Colonic mucosa (tissue), 4 donors: Measurements from ENCODE around the gene PLOD3. TPM values are rescaled to one million over a fixed set of nuclear protein-coding genes. Genes with fewer than 3 reads are reported as not detected.

Experiments used
- DNase-seq: peaks from one replicate; pipeline ENCODE4 v3.0.0-alpha.2; 2020
- H3K27ac ChIP-seq: fragments of 200-600 bp; one replicate; pipeline ENCODE4 v1.8.0; 2021
- H3K27me3 ChIP-seq: fragments of 200-600 bp; one replicate; pipeline ENCODE4 v1.8.0; 2021
- H3K36me3 ChIP-seq: fragments of 200-600 bp; one replicate; pipeline ENCODE4 v1.8.0; 2021
- H3K4me1 ChIP-seq: fragments of 200-600 bp; one replicate; pipeline ENCODE4 v1.8.0; 2021; ENCODE audit warnings: mild to moderate bottlenecking
- H3K4me3 ChIP-seq: fragments of 200-600 bp; one replicate; pipeline ENCODE4 v1.8.0; 2021
- H3K9ac ChIP-seq, 2 donors: one replicate each; pipeline ENCODE4 v1.7.0; 2013; ENCODE audit warnings: control low read depth in 2 of 2, low read depth in 2 of 2, low read length in 2 of 2
- H3K9me3 ChIP-seq: fragments of 200-600 bp; one replicate; pipeline ENCODE4 v1.8.0; 2021
- CTCF ChIP-seq: fragments of 200-600 bp; IDR thresholded peaks from one replicate; pipeline ENCODE4 v1.8.0; 2022; ENCODE audit warnings: antibody characterized with exemption, mild to moderate bottlenecking
- intact Hi-C: fragments of 100-400 bp; cut with DNase I; formaldehyde crosslinking; loops from one replicate; pipeline ENCODE4 v1.14.1; 2022
- total RNA-seq, 2 donors: library from RNA; stranded (reverse); fragmentation: NEBNext Ultra II Directional in 1 of 2; extraction: Animal tissue kit (Norgen Biotek cat#: 25700) in 1 of 2; gene quantifications; one replicate each; pipeline ENCODE4 v1.2.1, GENCODE V29; 2021
- donor health status: healthy.
- donor health status: DM: no; HTN: no; CAD: no.
- donor health status: DM: no; HTN: no; CAD: no.

The PLOD3 gene
- total RNA-seq, 2 donors from 2014 or later: 67.9 to 149 TPM

GRCh38 chr7:101220295-101220694 lies 2.9 kb upstream of the PLOD3 start:
- no peak overlapping the region for H3K27ac ChIP-seq
- intact Hi-C loops: no loop called here
- H3K4me3 ChIP-seq: no peak overlapping the region
- H3K4me1 ChIP-seq: peaks cover 5% of the 10 kb centered on the region
- H3K9me3 ChIP-seq: no peaks in the 10 kb centered on the region
- DNase-seq: no peak
- no peak overlapping the region for H3K9ac ChIP-seq
- TF ChIP-seq CTCF: no peak
- no peaks in the 10 kb centered on the region for H3K27me3 ChIP-seq
- peaks cover 11% of the 10 kb centered on the region for H3K36me3 ChIP-seq

DNA sequence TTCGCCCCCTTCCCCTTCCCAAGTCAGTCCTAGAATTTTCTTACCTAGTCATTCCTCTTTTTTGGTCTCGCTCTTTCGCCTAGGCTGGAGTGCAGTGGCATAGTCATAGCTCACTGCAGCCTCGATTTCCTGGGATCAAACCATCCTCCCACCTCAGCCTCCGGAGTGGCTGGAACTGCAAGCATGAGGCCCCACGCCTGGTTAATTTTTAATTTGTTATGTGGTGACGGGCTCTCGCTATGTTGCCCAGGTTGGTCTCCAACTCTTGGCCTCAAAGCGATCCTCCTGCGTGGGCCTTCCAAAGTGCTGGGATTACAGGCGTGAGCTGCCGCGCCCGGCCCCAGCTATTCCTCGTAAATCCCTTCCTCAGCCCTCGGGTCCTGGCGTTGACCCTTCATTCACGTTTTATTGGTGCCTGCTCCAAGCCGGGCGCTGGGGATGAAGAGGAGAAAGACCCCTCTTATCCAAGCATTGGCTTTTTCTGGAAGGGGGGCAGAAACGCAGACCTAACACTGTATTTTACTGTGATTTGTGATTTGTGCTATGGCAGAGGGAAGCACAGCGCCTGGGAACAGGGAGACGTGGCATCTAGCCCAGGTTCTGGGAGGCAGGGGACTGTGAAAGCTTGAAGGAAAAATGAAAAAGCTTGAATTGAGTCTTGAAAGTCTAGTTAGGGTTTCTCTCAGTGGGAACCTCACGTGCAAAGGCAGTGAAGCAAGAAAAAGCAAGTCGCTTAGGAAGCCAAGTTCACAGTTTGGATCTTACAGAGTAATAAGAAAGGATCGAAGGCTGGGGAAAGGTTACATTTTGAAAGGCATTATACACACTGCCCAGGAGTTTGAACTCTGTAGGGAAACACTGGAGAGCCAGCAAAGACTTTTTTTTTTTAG lies 1.1 kb upstream of the PLOD3 start:
- Histone ChIP-seq H3K27me3 (no peaks in the 10 kb centered on the region), H3K27ac (peak overlapping the region; percentile 97), H3K4me1 (peaks cover 5% of the 10 kb centered on the region), H3K36me3 (peaks cover 4% of the 10 kb centered on the region), H3K4me3 (peak overlapping the region; percentile 77), H3K9ac (peak overlapping the region; percentile 72 to 89), H3K9me3 (no peaks in the 10 kb centered on the region)
- DNase-seq: no peak
- TF ChIP-seq CTCF: no peak
- intact Hi-C loops: no loop called here

GRCh38 chr7:101216860-101217387 lies 457 bp downstream of the PLOD3 start:
- Histone ChIP-seq H3K27ac (peak overlapping the region; percentile 97), H3K4me1 (peaks cover 5% of the 10 kb centered on the region), H3K36me3 (no peaks in the 10 kb centered on the region), H3K27me3 (no peaks in the 10 kb centered on the region), H3K4me3 (peak overlapping the region; percentile 77), H3K9me3 (no peaks in the 10 kb centered on the region), H3K9ac (peak overlapping the region; percentile 89)
- intact Hi-C loops: no loop called here
- TF ChIP-seq CTCF: no peak
- no peak for DNase-seq

DNA sequence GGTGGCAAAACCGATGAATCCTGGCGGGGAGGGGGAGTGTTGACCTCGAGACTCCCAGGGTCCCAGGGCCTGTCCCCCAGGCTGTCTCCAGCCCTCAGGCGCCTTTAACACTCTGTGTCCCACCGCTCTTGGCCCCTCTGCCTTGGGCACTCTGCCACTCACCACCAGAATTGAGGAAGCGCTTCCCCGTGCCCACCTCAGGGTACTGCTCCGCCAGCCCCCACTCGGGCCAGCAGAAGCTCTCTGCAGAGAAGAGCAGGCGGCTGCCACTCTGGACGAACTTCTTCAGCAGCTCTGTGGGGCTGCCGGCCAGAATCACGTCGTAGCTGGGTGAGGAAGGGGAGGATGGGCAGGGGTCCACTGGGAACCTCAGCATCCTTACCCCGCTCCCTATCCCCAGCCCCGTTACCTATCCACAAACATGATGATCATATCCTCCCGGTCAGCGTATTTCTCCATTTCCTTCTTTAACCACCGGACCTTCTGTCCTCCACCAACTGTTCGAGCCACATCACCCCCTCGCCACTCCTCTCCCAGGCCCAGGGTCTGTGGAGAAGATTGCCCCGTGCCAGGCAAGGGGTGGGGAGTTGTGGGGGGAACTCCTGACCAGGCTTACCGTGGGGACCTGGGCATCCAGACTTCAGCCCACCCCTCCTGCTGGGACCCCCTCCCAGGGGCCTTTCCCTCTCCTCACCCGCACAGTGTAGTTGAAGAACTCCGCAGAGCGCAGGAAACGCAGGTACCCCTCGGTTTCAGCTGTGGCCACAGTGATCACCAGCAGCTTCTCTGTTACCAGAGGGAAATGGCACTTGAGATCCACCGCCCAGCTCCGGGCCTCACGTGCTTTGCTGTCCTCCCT lies 1.2 kb downstream of the PLOD3 start:
- peaks cover 5% of the 10 kb centered on the region for H3K4me1 ChIP-seq
- no peak for TF ChIP-seq CTCF
- H3K4me3 ChIP-seq: peak overlapping the region; percentile 77
- peak overlapping the region; percentile 97 for H3K27ac ChIP-seq
- intact Hi-C loops: no loop called here
- H3K27me3 ChIP-seq: no peaks in the 10 kb centered on the region
- DNase-seq: peak; percentile 46
- no peaks in the 10 kb centered on the region for H3K36me3 ChIP-seq
- H3K9me3 ChIP-seq: no peaks in the 10 kb centered on the region
- peak overlapping the region; percentile 89 for H3K9ac ChIP-seq

GRCh38 chr7:101212014-101212413 lies 5.4 kb downstream of the PLOD3 start:
- Histone ChIP-seq H3K9me3 (no peaks in the 10 kb centered on the region), H3K27ac (no peak overlapping the region), H3K36me3 (no peaks in the 10 kb centered on the region), H3K9ac (no peak overlapping the region), H3K4me1 (peaks cover 5% of the 10 kb centered on the region), H3K4me3 (no peak overlapping the region), H3K27me3 (no peaks in the 10 kb centered on the region)
- no peak for DNase-seq
- intact Hi-C loops: no loop called here
- no peak for TF ChIP-seq CTCF
